DND-41 (cell line): ENCODE data around the gene PAK3.

Experiments
- ATAC-seq: fragments of 200-7000 bp; cut with Tn5 transposase; 3 replicates; pipeline ENCODE4 v1.9.1; 2021; ENCODE audit warnings: low read depth; ENCODE audit not compliant: insufficient read depth
- DNase-seq: peaks from one replicate; pipeline ENCODE4 v3.0.0-alpha.2; 2020
- H2AFZ ChIP-seq: 2 replicates; pipeline ENCODE4 v1.6.0; 2012; ENCODE audit warnings: low read depth, low read length
- H3K27ac ChIP-seq: 2 replicates; pipeline ENCODE4 v1.5.1; 2012; ENCODE audit warnings: low read length, inconsistent platforms
- H3K27me3 ChIP-seq: fragments of 200-600 bp; sonication (generic); 2 replicates; pipeline ENCODE4 v1.6.0; 2012; ENCODE audit warnings: low read length, mild to moderate bottlenecking, inconsistent platforms; ENCODE audit not compliant: insufficient read depth, poor library complexity
- H3K36me3 ChIP-seq: 2 replicates; pipeline ENCODE4 v1.5.1; 2012; ENCODE audit warnings: low read length, inconsistent platforms; ENCODE audit not compliant: insufficient read depth
- H3K4me1 ChIP-seq: 2 replicates; pipeline ENCODE4 v1.5.1; 2012; ENCODE audit warnings: mild to moderate bottlenecking, low read length; ENCODE audit not compliant: insufficient read depth
- H3K4me2 ChIP-seq: 2 replicates; pipeline ENCODE4 v1.6.0; 2012; ENCODE audit warnings: mild to moderate bottlenecking, moderate library complexity, low read length, inconsistent platforms; ENCODE audit not compliant: insufficient read depth
- H3K4me3 ChIP-seq, 2 experiments: fragments of 200-600 bp in 1 of 2; shearing (Covaris generic) in 1 of 2; 2 replicates each; pipeline ENCODE4 v1.5.1; 2012 to 2016; ENCODE audit warnings: inconsistent platforms in 2 of 2, low read length in 2 of 2, mild to moderate bottlenecking in 2 of 2, low read depth in 1 of 2, moderate library complexity in 1 of 2
- H3K79me2 ChIP-seq: 2 replicates; pipeline ENCODE4 v1.6.0; 2012; ENCODE audit warnings: low read length, inconsistent platforms; ENCODE audit not compliant: insufficient read depth
- H3K9ac ChIP-seq: 2 replicates; pipeline ENCODE4 v1.6.0; 2012; ENCODE audit warnings: low read depth, mild to moderate bottlenecking, inconsistent platforms, low read length, moderate library complexity
- H3K9me3 ChIP-seq: 2 replicates; pipeline ENCODE4 v1.5.1; 2012; ENCODE audit warnings: low read length, moderate library complexity, mild to moderate bottlenecking, inconsistent platforms; ENCODE audit not compliant: insufficient read depth, severe bottlenecking
- H4K20me1 ChIP-seq: 2 replicates; pipeline ENCODE4 v1.6.0; 2012; ENCODE audit warnings: low read length; ENCODE audit not compliant: insufficient read depth
- EZH2 ChIP-seq: IDR thresholded peaks from 3 replicates; pipeline ENCODE4 v1.6.1; 2012; ENCODE audit warnings: borderline replicate concordance, low read depth, mild to moderate bottlenecking, moderate library complexity, low read length, inconsistent platforms; ENCODE audit not compliant: severe bottlenecking
- TF ChIP-seq, protein P1 (sequence below): IDR thresholded peaks from 2 replicates; pipeline ENCODE4 v1.5.1; 2012; ENCODE audit warnings: borderline replicate concordance, low read length, moderate library complexity, mild to moderate bottlenecking; ENCODE audit not compliant: poor library complexity, severe bottlenecking; ENCODE audit errors: extremely low read depth

The PAK3 gene

DNA sequence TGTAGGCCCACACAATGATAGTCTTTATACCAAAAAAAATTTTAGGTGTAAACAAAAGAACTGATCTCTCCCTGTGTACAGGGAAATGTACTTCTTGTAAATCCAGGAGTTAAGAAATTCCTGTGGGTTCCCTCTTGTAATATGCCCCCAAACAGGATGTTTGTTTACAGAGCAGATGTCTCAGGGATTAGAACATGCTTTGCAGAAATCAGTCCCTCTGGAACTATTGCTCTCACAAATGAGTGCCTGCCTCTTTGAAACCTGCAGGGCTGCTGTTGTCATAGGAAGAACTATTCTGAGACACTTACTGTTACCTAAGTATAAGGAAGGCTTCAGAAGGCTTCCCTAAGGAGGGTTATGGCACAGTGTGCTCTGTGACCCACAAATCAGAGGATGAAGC, 35.6 kb downstream of the PAK3 start:
- H3K9ac ChIP-seq: no peak overlapping the region
- no peaks in the 10 kb centered on the region for H3K36me3 ChIP-seq
- no peaks in the 10 kb centered on the region for H3K4me1 ChIP-seq
- H3K27me3 ChIP-seq: no peaks in the 10 kb centered on the region
- no peak for DNase-seq
- no peak overlapping the region for H3K27ac ChIP-seq
- no peaks in the 10 kb centered on the region for H3K9me3 ChIP-seq
- no peaks in the 10 kb centered on the region for H3K79me2 ChIP-seq
- no peak for TF ChIP-seq EZH2
- TF ChIP-seq, protein P1, sequence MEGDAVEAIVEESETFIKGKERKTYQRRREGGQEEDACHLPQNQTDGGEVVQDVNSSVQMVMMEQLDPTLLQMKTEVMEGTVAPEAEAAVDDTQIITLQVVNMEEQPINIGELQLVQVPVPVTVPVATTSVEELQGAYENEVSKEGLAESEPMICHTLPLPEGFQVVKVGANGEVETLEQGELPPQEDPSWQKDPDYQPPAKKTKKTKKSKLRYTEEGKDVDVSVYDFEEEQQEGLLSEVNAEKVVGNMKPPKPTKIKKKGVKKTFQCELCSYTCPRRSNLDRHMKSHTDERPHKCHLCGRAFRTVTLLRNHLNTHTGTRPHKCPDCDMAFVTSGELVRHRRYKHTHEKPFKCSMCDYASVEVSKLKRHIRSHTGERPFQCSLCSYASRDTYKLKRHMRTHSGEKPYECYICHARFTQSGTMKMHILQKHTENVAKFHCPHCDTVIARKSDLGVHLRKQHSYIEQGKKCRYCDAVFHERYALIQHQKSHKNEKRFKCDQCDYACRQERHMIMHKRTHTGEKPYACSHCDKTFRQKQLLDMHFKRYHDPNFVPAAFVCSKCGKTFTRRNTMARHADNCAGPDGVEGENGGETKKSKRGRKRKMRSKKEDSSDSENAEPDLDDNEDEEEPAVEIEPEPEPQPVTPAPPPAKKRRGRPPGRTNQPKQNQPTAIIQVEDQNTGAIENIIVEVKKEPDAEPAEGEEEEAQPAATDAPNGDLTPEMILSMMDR: no peak
- ATAC-seq: no peak
- no peak overlapping the region for H2AFZ ChIP-seq
- H4K20me1 ChIP-seq: no peaks in the 10 kb centered on the region
- H3K4me2 ChIP-seq: no peak overlapping the region
- no peak overlapping the region for H3K4me3 ChIP-seq

DNA sequence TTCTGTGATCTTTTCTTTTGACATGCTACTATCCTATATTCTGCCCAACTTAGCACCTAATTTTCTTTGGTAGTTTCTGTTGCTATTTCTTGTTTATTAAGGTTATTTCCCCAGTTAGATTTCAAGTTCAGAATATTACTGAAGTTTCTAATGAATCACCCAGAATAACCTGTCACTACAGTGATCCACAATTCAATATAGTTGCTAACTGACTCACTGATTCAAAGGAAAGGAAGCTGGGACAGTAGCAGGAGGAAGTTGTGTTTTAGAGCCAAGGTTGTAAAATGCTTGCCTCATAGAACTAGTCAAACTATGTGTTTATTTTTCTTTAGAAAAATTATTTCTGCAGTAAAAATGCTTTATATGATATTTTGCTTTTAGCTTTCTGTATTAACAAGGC, 37.4 kb downstream of the PAK3 start:
- H3K4me3 ChIP-seq: no peak overlapping the region
- H3K4me2 ChIP-seq: no peak overlapping the region
- ATAC-seq: no peak
- no peak overlapping the region for H3K9ac ChIP-seq
- no peaks in the 10 kb centered on the region for H3K9me3 ChIP-seq
- no peaks in the 10 kb centered on the region for H3K79me2 ChIP-seq
- TF ChIP-seq, protein P1: no peak
- no peak for TF ChIP-seq EZH2
- H3K27me3 ChIP-seq: no peaks in the 10 kb centered on the region
- H4K20me1 ChIP-seq: no peaks in the 10 kb centered on the region
- no peaks in the 10 kb centered on the region for H3K36me3 ChIP-seq
- H3K27ac ChIP-seq: no peak overlapping the region
- H2AFZ ChIP-seq: no peak overlapping the region
- no peaks in the 10 kb centered on the region for H3K4me1 ChIP-seq
- no peak for DNase-seq

DNA sequence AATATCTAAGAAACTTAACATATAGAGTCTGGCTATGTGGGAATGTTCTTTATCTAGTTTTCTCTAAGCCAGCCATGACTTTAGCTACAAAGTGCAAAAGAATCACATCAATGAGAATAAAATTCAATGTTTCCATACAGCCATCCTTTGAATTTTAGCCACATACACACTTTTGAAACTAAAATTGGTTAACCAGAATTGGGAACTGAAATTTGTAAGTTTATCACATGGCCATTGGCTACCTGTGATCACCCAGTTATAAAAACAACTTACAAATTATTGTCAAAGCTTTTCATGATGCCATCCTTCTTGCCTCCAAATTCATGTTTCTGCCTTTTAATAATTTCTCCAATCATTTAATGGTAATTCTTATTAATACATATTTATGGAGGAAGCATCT, 49.9 kb downstream of the PAK3 start:
- no peak overlapping the region for H3K27ac ChIP-seq
- DNase-seq (no peak), ATAC-seq (no peak)
- no peaks in the 10 kb centered on the region for H4K20me1 ChIP-seq
- H3K36me3 ChIP-seq: no peaks in the 10 kb centered on the region
- TF ChIP-seq, protein P1: no peak
- no peak for TF ChIP-seq EZH2
- no peaks in the 10 kb centered on the region for H3K79me2 ChIP-seq
- no peak overlapping the region for H3K4me2 ChIP-seq
- no peaks in the 10 kb centered on the region for H3K4me1 ChIP-seq
- H3K9me3 ChIP-seq: no peaks in the 10 kb centered on the region
- H2AFZ ChIP-seq: no peak overlapping the region
- no peak overlapping the region for H3K9ac ChIP-seq
- H3K27me3 ChIP-seq: no peaks in the 10 kb centered on the region
- no peak overlapping the region for H3K4me3 ChIP-seq

DNA sequence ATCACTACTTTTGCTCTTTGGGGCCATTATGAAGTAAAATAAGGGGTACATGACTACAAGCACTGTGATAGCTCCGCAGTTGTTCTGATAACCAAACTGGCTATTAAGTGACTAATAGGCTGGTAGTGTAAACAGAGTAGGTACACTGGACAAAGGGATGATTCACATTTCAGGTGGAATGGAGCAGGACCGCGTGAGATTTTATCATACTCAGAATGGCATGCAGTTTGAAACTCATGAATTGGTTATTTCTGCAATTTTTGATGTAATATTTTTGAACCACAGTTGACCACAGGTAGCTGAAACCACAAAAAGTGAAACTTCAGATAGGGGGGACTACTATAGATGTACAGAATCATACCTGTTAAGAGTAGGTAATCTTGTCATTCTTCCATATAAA, 55.8 kb downstream of the PAK3 start:
- H3K9ac ChIP-seq: no peak overlapping the region
- TF ChIP-seq, protein P1: no peak
- TF ChIP-seq EZH2: no peak
- H3K79me2 ChIP-seq: no peaks in the 10 kb centered on the region
- DNase-seq (no peak), ATAC-seq (no peak)
- no peak overlapping the region for H3K4me3 ChIP-seq
- no peaks in the 10 kb centered on the region for H3K4me1 ChIP-seq
- no peaks in the 10 kb centered on the region for H3K36me3 ChIP-seq
- no peaks in the 10 kb centered on the region for H3K27me3 ChIP-seq
- H3K4me2 ChIP-seq: no peak overlapping the region
- H4K20me1 ChIP-seq: no peaks in the 10 kb centered on the region
- no peak overlapping the region for H3K27ac ChIP-seq
- H3K9me3 ChIP-seq: no peaks in the 10 kb centered on the region
- H2AFZ ChIP-seq: no peak overlapping the region
